NCI-H446 (cell line): ENCODE results near the gene ABAT.
A peak's percentile ranks its signal among the peaks of the same experiment; 100 is the strongest.

Source experiments
- DNase-seq, 2 experiments: peaks; one replicate each; lab custom pipeline; 2025; lab: John Stamatoyannopoulos, UW

Gene ABAT

GRCh38 chr16:8674413-8675022 is at the start of gene ABAT:
ABAT (plus strand) TSS chr16:8674617; CDS start chr16:8735740, 61,123 bp downstream.
- peak; percentile 8 to 78 for DNase-seq

GRCh38 chr16:8625491-8626087 is 48.8 kb upstream of the ABAT start:
- DNase-seq: no peak

- no peak for DNase-seq
Measured at GRCh38 chr16:8626946-8627345, 47.5 kb upstream of the ABAT start.

DNA sequence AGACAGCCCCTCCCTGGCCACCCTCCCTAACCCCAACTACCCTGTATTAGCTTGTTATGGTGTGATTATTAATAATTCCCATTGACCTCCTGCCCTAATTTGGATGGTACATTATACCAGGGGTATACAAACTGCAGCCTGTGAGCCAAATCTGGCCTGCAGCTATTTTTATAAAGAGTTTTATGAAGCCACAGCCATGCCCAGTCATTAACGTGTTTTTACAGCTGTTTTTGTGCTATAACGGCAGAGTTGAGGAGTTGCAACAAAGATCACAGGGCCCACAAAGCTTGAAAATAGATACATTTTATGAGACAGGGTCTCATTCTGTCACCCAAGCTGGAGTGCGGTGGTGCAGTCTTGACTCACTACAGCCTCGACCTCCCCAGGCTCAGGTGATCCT is 47.0 kb upstream of the ABAT start:
- DNase-seq: no peak

DNA sequence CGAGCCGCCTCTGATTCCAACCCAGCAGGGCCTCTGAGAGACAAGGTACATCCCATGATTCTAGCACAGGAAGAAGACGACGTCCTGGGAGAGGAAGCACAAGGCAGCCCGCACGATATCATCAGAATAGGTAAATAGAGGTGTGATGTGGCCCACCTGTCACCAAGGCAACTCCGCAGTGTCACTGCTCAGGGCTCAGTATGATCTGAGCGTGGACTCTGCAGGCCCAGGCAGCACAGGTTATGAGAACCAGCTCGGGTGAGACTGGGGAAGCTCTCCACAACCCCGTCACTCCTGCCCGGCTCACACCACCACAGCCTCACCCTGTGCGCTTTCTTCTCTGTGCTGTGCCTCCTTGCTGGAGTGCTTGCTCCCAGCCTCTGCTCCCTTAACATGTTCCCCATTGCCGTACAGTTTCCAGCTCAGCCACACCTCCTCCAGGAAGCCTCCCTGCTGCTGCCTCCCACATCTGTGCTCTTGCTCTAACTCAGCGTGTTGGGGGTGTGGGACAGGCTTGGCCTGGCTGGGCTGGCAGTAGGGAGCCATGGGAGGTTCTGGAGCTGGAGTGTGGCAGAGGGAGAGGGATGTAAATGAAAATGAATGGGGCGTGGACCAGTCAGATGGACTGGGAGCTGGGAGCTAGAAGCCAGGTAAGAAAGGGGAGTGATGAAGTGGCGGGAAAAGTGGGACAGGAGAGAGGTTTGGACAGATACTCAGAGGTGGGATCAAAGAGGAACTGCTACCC is 45.3 kb upstream of the ABAT start:
- DNase-seq: no peak

- DNase-seq: no peak
Measured at GRCh38 chr16:8630255-8630953, 44.0 kb upstream of the ABAT start.

- no peak for DNase-seq
Measured at GRCh38 chr16:8631373-8631772, 43.0 kb upstream of the ABAT start.

- DNase-seq: no peak
Measured at GRCh38 chr16:8631818-8632465, 42.5 kb upstream of the ABAT start.

- no peak for DNase-seq
Measured at GRCh38 chr16:8632675-8633182, 41.7 kb upstream of the ABAT start.

GRCh38 chr16:8634991-8635736 is 39.3 kb upstream of the ABAT start:
- DNase-seq: no peak

GRCh38 chr16:8639694-8640093 is 34.7 kb upstream of the ABAT start:
- DNase-seq: no peak

DNA sequence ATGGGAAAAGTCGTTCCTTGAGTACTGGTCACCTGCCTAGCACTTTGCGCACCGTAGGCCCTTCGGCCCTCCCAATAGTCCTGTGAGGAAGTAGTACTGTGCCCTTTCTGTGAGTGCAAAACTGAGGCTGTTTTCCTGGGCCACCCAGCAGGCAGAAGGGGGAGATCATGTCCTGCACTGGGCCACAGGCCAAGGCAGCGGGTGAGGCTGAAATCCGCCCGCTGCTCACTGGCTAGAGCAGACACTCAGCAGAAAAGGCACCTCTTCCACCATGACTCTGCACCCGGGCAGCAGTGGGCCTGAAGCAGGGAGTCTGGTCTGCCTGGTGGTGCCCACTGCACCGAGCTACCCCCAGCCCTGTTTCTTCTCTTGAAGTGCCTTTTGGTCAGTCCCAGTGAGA is 32.7 kb upstream of the ABAT start:
- DNase-seq: no peak

DNA sequence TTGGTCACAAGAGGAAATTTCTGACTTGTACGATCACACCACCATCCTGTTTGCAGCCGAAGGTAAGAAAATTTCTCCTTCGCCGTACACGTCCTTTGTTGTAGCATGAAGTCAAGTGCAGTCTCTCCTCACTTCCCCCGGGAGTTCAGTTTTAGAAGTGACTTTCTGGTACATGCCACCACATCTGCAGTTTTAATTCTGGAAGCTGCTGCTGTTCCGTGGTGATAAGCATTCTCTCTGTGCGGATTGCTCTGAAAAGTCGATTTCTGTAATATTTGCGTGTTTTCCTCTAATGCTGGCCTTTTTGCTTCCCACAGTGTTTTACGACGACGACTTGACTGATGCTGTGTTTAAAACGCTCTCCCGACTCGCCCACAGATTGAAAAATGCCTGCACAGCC is 32.3 kb upstream of the ABAT start:
- DNase-seq: no peak

DNA sequence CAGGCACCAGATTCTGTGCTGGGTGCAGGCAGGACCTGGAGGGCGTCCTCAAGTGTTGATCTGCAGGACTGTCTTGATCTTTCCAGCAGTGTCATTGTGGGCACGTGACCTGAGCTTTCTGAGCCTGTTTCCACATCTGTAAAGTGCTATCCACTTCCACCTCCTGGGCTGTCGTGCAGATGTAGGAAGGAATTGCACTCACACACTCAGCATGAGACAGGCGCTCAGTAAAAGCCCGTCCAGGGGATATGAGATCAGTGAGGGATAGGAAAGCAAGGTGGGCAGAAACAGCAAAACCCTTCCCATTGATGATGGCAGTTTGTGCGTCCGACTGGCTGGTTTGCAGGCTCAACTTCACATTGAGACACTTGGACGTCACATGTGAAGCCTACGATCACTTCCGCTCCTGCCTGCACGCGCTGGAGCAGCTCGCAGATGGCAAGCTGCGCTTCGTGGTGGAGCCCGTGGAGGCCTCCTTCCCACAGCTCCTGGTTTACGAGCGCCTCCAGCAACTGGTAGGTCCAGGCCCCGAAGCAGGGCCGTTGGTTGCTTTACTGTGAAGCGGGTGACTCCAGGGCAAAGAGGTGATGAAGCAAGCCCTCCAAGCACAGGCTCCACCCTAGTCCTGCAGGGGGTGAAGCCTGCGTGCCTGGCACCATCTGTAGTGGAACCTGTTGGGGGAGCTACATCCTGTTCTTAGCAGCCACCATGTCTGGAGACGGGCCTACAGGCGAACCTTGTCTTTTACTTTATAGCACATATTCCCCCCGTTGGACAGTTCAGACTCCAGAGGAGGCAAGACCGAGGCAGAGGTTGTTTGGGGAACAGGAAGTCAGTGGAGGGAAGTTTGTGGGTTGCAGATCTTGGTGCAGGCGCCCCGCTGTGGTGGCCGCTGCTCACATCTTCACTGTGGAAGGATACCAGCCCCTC is 29.9 kb upstream of the ABAT start:
- DNase-seq: no peak

DNA sequence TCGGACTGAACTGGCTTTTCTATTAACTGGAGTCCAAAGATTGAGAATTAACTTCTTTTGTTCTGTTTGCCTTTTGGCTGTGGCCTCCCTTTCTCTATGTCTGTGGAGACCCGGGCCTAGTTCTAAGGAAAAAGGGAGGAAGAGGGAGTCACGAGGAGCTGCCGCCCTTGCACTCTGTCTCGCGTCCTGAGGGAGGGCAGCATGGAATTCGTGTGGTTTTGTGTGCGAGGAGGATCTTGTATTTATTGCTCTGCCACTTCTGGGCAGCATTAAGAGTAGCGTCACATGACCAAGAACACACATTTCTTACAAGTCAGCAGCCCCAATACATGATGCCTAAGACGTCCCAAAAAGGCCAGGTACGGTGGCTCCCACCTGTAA is 29.3 kb upstream of the ABAT start:
- DNase-seq: no peak

GRCh38 chr16:8645831-8646230 is 28.6 kb upstream of the ABAT start:
- no peak for DNase-seq

DNA sequence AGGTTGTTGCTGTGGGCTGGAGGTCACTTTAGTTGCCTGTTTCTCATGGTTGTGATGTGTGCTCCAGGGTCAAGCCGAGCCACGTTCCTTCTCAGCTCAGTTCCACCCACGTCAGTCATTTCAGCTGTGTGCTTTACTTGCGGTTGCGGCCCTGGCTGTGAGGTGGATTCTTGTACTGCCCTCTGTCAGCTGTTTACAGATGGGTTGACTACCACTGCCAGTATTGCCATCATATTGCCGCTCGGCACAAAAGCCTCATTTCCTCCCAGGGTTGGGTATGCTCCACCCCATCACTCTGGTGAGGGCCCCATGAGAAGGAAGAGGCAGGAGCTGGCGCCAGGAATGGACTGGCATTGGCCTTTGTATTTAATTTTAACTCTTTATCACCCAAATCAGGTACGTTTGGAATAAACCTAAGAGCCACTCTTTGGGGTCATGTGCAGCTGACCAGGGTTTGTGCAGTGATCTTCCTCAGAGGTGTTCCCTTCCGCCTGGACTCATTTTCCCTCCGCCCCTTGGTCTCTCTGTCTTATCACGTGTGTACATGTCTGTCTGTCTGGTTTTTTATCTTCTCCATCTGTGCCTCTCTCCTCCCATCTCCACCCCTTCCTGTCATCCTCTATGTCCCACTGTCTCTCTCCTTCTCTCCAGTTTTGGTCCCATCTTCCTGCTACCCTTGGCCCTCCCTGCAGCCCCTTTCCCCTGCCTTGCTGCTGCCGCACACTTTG is 27.9 kb upstream of the ABAT start:
- DNase-seq: no peak

DNA sequence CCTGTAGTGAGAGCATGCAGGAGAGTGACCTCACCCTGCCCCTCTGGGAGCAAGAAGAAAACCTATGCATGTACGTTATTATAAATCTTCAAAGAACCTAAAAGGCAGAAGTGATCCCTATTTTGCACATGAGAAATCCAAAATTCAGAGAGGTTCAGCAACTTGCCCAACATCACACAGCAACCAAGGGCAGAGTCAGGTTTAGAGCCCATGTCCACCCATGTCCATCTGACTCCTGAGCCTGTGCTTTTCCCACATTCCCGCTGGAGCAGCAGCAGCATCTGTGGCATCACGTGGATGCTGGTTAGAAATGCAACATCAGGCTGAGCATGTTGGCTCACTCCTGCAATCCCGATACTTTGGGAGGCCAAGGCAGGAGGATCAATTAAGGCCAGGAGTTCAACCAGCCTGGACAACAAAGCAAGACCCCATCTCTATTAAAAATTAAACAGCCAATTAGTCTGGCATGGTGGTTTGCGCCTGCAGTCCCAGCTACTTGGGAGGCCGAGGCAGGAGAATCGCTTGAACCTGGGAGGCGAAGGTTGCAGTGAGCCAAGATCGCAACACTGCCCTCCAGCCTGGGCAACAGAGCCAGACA is 26.6 kb upstream of the ABAT start:
- DNase-seq: no peak

- DNase-seq: no peak
Measured at GRCh38 chr16:8648877-8649276, 25.5 kb upstream of the ABAT start.
